ENCODE results near the gene FITM1. TPM values are rescaled to one million over a fixed set of nuclear protein-coding genes. Genes with fewer than 3 reads are reported as not detected.

FITM1 gene
- polyA plus RNA-seq, 1 of the 3 experiments (the other 2 are of a cell fraction): 0.12 TPM

- TF ChIP-seq NRF1 (IDR thresholded peaks at IDR 0.05; ENCODE audit: low read depth, low read length) (no peak), FOXJ3 (CRISPR knock-in tag; IDR thresholded peaks at IDR 0.05) (no peak), YY1 (IDR thresholded peaks at IDR 0.05; ENCODE audit: low read depth) (no peak), MXI1 (IDR thresholded peaks at IDR 0.05; ENCODE audit: low read depth, low read length) (no peak), EP300 (IDR thresholded peaks at IDR 0.05; ENCODE audit: borderline replicate concordance in 1 of 2, low read depth in 1 of 2, low read length in 1 of 2) (no peak), GABPA (IDR thresholded peaks at IDR 0.05; ENCODE audit: low read depth) (no peak), USF2 (IDR thresholded peaks at IDR 0.05; ENCODE audit: borderline replicate concordance, low read depth, low read length) (no peak), MEF2A (IDR thresholded peaks at IDR 0.05; ENCODE audit: borderline replicate concordance, low read depth) (no peak), IRF3 (IDR thresholded peaks at IDR 0.05; ENCODE audit: low read depth, low read length) (no peak), TCF12 (IDR thresholded peaks at IDR 0.05) (no peak), RAD21 (IDR thresholded peaks at IDR 0.05; ENCODE audit: low read length) (no peak), GATA2 (CRISPR knock-in tag; IDR thresholded peaks at IDR 0.05) (no peak)
Measured at GRCh38 chr14:24121210-24121609, 9.2 kb upstream of the FITM1 start (continued).

GRCh38 chr14:24122416-24122815, 8.0 kb upstream of the FITM1 start:
- H3K9me3 ChIP-seq: no peaks in the 10 kb centered on the region
- ChIA-PET CTCF (interaction anchor here (1.3 to 2.0 kb wide), 2 partner anchors 14 to 32 kb away, joined by 3 to 5 read pairs; no protein-coding TSS in a partner anchor), POLR2A (interaction anchor here (0.9 kb wide), 1 partner anchor 8 kb away, joined by 4 read pairs; the partner anchor contains the start of gene DCAF11)
- no peak overlapping the region for H2AFZ ChIP-seq (ENCODE audit: low read depth)
- no peak overlapping the region for H3K27ac ChIP-seq (ENCODE audit: low read depth in 2 of 2, low read length in 1 of 2)
- no peaks in the 10 kb centered on the region for H3K79me2 ChIP-seq (ENCODE audit: insufficient read depth)
- peaks cover 12 to 40% of the 10 kb centered on the region in 2 experiments for H3K36me3 ChIP-seq (replicated peaks in 1 of 2; ENCODE audit: control insufficient read depth in 1 of 2, insufficient read depth in 2 of 2, low read length in 1 of 2)
- no peak overlapping the region for H3K4me2 ChIP-seq
- H3K27me3 ChIP-seq (ENCODE audit: insufficient read depth): no peaks in the 10 kb centered on the region
- DNase-seq: no peak
- H3K9ac ChIP-seq: no peak overlapping the region
- 94% methylated on average over 4 of the region's 4 CpGs for WGBS (ENCODE audit: low lambda C conversion rate)
- no peak overlapping the region for H3K4me3 ChIP-seq (ENCODE audit: low read depth in 2 of 2, low read length in 1 of 2)
- H4K20me1 ChIP-seq (ENCODE audit: insufficient read depth): no peaks in the 10 kb centered on the region
- peaks cover 2% of the 10 kb centered on the region for H3F3A ChIP-seq (replicated peaks; ENCODE audit: insufficient read depth)
- H3K9me2 ChIP-seq: no peaks in the 10 kb centered on the region
- TF ChIP-seq CHD2 (IDR thresholded peaks at IDR 0.05; ENCODE audit: low read length, partially characterized antibody): no peak
- TF ChIP-seq JUND (IDR thresholded peaks at IDR 0.05): no peak
- no peak for TF ChIP-seq MEF2A (IDR thresholded peaks at IDR 0.05; ENCODE audit: borderline replicate concordance, low read depth)
- no peak for TF ChIP-seq NFIC (IDR thresholded peaks at IDR 0.05; ENCODE audit: borderline replicate concordance)
- TF ChIP-seq RFX5 (IDR thresholded peaks at IDR 0.05; ENCODE audit: low read length): no peak
- no peak for TF ChIP-seq FOXJ3 (CRISPR knock-in tag; IDR thresholded peaks at IDR 0.05)
- TF ChIP-seq IRF3 (IDR thresholded peaks at IDR 0.05; ENCODE audit: low read depth, low read length): no peak
- no peak for TF ChIP-seq YY1 (IDR thresholded peaks at IDR 0.05; ENCODE audit: low read depth)
- TF ChIP-seq ELF1 (IDR thresholded peaks at IDR 0.05): no peak
- TF ChIP-seq POLR2AphosphoS5 (IDR thresholded peaks at IDR 0.05; ENCODE audit: low read depth, low read length): no peak
- no peak for TF ChIP-seq USF2 (IDR thresholded peaks at IDR 0.05; ENCODE audit: borderline replicate concordance, low read depth, low read length)
- TF ChIP-seq TCF12 (IDR thresholded peaks at IDR 0.05): no peak
- TF ChIP-seq MAX (IDR thresholded peaks at IDR 0.05; ENCODE audit: low read depth): no peak
- no peak for TF ChIP-seq ZBTB33 (IDR thresholded peaks at IDR 0.05; ENCODE audit: borderline replicate concordance, low read depth)
- TF ChIP-seq, protein P1, sequence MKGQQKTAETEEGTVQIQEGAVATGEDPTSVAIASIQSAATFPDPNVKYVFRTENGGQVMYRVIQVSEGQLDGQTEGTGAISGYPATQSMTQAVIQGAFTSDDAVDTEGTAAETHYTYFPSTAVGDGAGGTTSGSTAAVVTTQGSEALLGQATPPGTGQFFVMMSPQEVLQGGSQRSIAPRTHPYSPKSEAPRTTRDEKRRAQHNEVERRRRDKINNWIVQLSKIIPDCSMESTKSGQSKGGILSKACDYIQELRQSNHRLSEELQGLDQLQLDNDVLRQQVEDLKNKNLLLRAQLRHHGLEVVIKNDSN (IDR thresholded peaks at IDR 0.05; ENCODE audit: borderline replicate concordance, low read depth): no peak
- TF ChIP-seq SMC3 (IDR thresholded peaks at IDR 0.05; ENCODE audit: low read depth, low read length): no peak
- TF ChIP-seq EZH2phosphoT487 (IDR thresholded peaks at IDR 0.05; ENCODE audit: borderline replicate concordance, low read depth): no peak
- no peak for TF ChIP-seq MXI1 (IDR thresholded peaks at IDR 0.05; ENCODE audit: low read depth, low read length)
- no peak for TF ChIP-seq RCOR1 (IDR thresholded peaks at IDR 0.05; ENCODE audit: low read length)
- H3K4me1 ChIP-seq (ENCODE audit: control insufficient read depth in 1 of 2, insufficient read depth in 2 of 2, low read depth in 1 of 2, low read length in 1 of 2): no peaks in the 10 kb centered on the region

Data from SK-N-SH (cell line).